HG02852 (cell line): ENCODE measurements around the gene ANP32B.
"Not testable (repeated sequence)": the region's sequence is repeated elsewhere in the genome, so short reads cannot be mapped to it uniquely, and the experiment has no call there.

Source experiments
- ATAC-seq: cut with Tn5 transposase; IDR thresholded peaks from one replicate; pipeline ENCODE4 v1.9.1; 2021; ENCODE audit warnings: mild to moderate bottlenecking, moderate library complexity; ENCODE audit not compliant: unreplicated experiment

Gene ANP32B

GRCh38 chr9:97962575-97962974, 20.6 kb upstream of the ANP32B start:
- ATAC-seq: no peak

GRCh38 chr9:97963232-97963631, 19.9 kb upstream of the ANP32B start:
- no peak for ATAC-seq

- ATAC-seq: no peak
Observed at GRCh38 chr9:97964901-97965300, 18.2 kb upstream of the ANP32B start.

GRCh38 chr9:97966493-97966892, 16.6 kb upstream of the ANP32B start:
- ATAC-seq: no peak

- no peak for ATAC-seq
Observed at GRCh38 chr9:97969014-97969413, 14.1 kb upstream of the ANP32B start.

GRCh38 chr9:97970165-97970564, 13.0 kb upstream of the ANP32B start:
- ATAC-seq: no peak

- no peak for ATAC-seq
Observed at GRCh38 chr9:97972753-97973152, 10.4 kb upstream of the ANP32B start.

- ATAC-seq: no peak
Observed at GRCh38 chr9:97975376-97975775, 7.8 kb upstream of the ANP32B start.

- not testable (repeated sequence) for ATAC-seq
Observed at GRCh38 chr9:97976633-97977032, 6.5 kb upstream of the ANP32B start.

GRCh38 chr9:97978371-97979130, 4.6 kb upstream of the ANP32B start:
- no peak for ATAC-seq

GRCh38 chr9:97979788-97980478, 3.2 kb upstream of the ANP32B start:
- no peak for ATAC-seq

- ATAC-seq: no peak
Observed at GRCh38 chr9:97980479-97980803, 2.7 kb upstream of the ANP32B start.

GRCh38 chr9:97980918-97981845, 2.0 kb upstream of the ANP32B start:
- no peak for ATAC-seq

GRCh38 chr9:97981846-97982682, 1.1 kb upstream of the ANP32B start:
- ATAC-seq: no peak

GRCh38 chr9:97983589-97984187, 547 bp downstream of the ANP32B start:
- ATAC-seq: peak; percentile 11

GRCh38 chr9:97984188-97985057, 1.3 kb downstream of the ANP32B start:
- peak; percentile 25 for ATAC-seq

GRCh38 chr9:97985058-97985861, 2.1 kb downstream of the ANP32B start:
- ATAC-seq: no peak

GRCh38 chr9:97987487-97987886, 4.3 kb downstream of the ANP32B start:
- ATAC-seq: no peak
